Dendritic cell treated with granulocyte-macrophage colony-stimulating factor and Interleukin-4, amounts not matched to agents 40 ng/mL and 50 ng/mL, for 4 days (primary cell): ENCODE measurements around the gene TXLNB.
A peak's percentile ranks its signal among the peaks of the same experiment; 100 is the strongest.
"Not testable (repeated sequence)": the region's sequence is repeated elsewhere in the genome, so short reads cannot be mapped to it uniquely, and the experiment has no call there.

Experiments used
- H3K27ac Mint-ChIP-seq: one replicate; pipeline ENCODE4 v1.8.0; 2022; ENCODE audit warnings: mild to moderate bottlenecking, mixed read lengths
- H3K27me3 Mint-ChIP-seq: one replicate; pipeline ENCODE4 v1.8.0; 2022; ENCODE audit warnings: mild to moderate bottlenecking, mixed read lengths
- H3K36me3 Mint-ChIP-seq: one replicate; pipeline ENCODE4 v1.8.0; 2022; ENCODE audit warnings: low read depth, mixed read lengths
- H3K4me1 Mint-ChIP-seq: one replicate; pipeline ENCODE4 v1.8.0; 2022; ENCODE audit warnings: low read depth, mixed read lengths
- H3K4me3 Mint-ChIP-seq: one replicate; pipeline ENCODE4 v1.8.0; 2022; ENCODE audit warnings: mild to moderate bottlenecking, moderate library complexity, mixed read lengths
- H3K9me3 Mint-ChIP-seq: one replicate; pipeline ENCODE4 v1.8.0; 2022; ENCODE audit warnings: mixed read lengths
- intact Hi-C: fragments of 100-400 bp; cut with micrococcal nuclease; formaldehyde crosslinking; loops from one replicate; pipeline ENCODE4 v1.15.0; 2022

Gene TXLNB

GRCh38 chr6:139297921-139298320 is 6.1 kb upstream of the TXLNB start:
- intact Hi-C loops: loop anchor here (5.0 kb wide), 1 partner anchor 64 kb away; no protein-coding TSS in a partner anchor
- H3K36me3 Mint-ChIP-seq: no peaks in the 10 kb centered on the region
- no peaks in the 10 kb centered on the region for H3K27me3 Mint-ChIP-seq
- H3K27ac Mint-ChIP-seq: no peak overlapping the region
- no peaks in the 10 kb centered on the region for H3K9me3 Mint-ChIP-seq
- H3K4me3 Mint-ChIP-seq: no peak overlapping the region
- peaks cover 41% of the 10 kb centered on the region for H3K4me1 Mint-ChIP-seq

GRCh38 chr6:139296927-139297326 is 5.1 kb upstream of the TXLNB start:
- Mint-ChIP-seq H3K9me3 (no peaks in the 10 kb centered on the region), H3K27ac (peak overlapping the region; percentile 83), H3K4me3 (no peak overlapping the region), H3K27me3 (no peaks in the 10 kb centered on the region), H3K4me1 (peaks cover 51% of the 10 kb centered on the region), H3K36me3 (no peaks in the 10 kb centered on the region)
- intact Hi-C loops: loop anchor here (5.0 kb wide), 1 partner anchor 65 kb away; no protein-coding TSS in a partner anchor

- Mint-ChIP-seq H3K36me3 (no peaks in the 10 kb centered on the region), H3K4me3 (no peak overlapping the region), H3K27ac (peak overlapping the region; percentile 83), H3K27me3 (no peaks in the 10 kb centered on the region), H3K9me3 (no peaks in the 10 kb centered on the region), H3K4me1 (peaks cover 56% of the 10 kb centered on the region)
- intact Hi-C loops: loop anchor here (5.0 kb wide), 1 partner anchor 66 kb away; no protein-coding TSS in a partner anchor
These were observed 4.1 kb upstream of the TXLNB start for GRCh38 chr6:139295901-139296300.

DNA sequence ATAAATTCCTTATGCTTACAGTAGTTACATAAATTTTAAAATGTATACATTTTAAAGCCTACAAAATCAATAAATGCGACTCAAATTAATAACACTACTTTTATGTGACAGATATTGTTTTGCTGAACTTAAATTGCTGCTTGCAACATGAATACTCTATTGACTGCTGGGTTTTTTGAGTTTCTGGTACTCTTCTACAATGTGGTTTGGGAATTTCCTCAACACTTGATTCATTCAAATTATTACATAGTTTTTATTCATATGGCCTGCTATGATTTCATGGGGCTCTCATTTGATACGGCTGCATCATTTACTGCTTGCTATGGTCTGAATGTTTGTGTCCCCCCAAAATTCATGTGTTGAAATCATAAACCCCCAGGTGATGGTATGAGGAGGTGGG is 2.3 kb upstream of the TXLNB start:
- intact Hi-C loops: loop anchor here (5.0 kb wide), 2 partner anchors 33 to 162 kb away; no protein-coding TSS in a partner anchor
- Mint-ChIP-seq H3K27ac (peak overlapping the region; percentile 48), H3K4me1 (peaks cover 63% of the 10 kb centered on the region), H3K9me3 (no peaks in the 10 kb centered on the region), H3K4me3 (no peak overlapping the region), H3K27me3 (no peaks in the 10 kb centered on the region), H3K36me3 (no peaks in the 10 kb centered on the region)

DNA sequence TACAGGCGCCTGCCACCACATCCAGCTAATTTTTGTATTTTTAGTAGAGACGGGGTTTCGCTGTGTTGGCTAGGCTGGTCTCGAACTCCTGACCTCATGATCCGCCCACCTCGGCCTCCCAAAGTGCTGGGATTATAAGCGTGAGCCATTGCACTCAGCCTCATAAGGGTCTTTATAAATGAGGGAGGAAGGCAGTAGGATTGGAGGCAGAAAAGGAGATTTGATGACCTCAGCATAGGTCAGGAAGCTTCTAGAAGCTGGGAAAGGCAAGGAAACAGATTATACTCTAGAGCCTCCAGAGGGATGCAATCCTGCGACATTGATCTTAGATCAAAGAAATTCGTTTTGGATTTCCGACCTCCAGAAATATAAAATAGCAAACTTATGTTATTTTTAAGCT is 1.4 kb upstream of the TXLNB start:
- Mint-ChIP-seq H3K4me1 (peaks cover 54% of the 10 kb centered on the region), H3K27ac (peak overlapping the region; percentile 94)
- not testable (repeated sequence) for H3K4me3 Mint-ChIP-seq, H3K9me3 Mint-ChIP-seq, H3K27me3 Mint-ChIP-seq, H3K36me3 Mint-ChIP-seq
- intact Hi-C loops: loop anchor here (5.0 kb wide), 2 partner anchors 34 to 161 kb away; no protein-coding TSS in a partner anchor

GRCh38 chr6:139290787-139291311 is 949 bp downstream of the TXLNB start:
- Mint-ChIP-seq H3K9me3 (no peaks in the 10 kb centered on the region), H3K4me1 (peaks cover 39% of the 10 kb centered on the region), H3K36me3 (no peaks in the 10 kb centered on the region), H3K27ac (peak overlapping the region; percentile 94), H3K27me3 (no peaks in the 10 kb centered on the region), H3K4me3 (peak overlapping the region; percentile 26)
- intact Hi-C loops: loop anchor here (2.0 to 5.0 kb wide), 3 partner anchors 18 to 159 kb away; no protein-coding TSS in a partner anchor

GRCh38 chr6:139289233-139289632 is 2.6 kb downstream of the TXLNB start:
- H3K36me3 Mint-ChIP-seq: no peaks in the 10 kb centered on the region
- intact Hi-C loops: no loop called here
- peaks cover 29% of the 10 kb centered on the region for H3K4me1 Mint-ChIP-seq
- H3K27ac Mint-ChIP-seq: no peak overlapping the region
- no peaks in the 10 kb centered on the region for H3K9me3 Mint-ChIP-seq
- H3K4me3 Mint-ChIP-seq: no peak overlapping the region
- H3K27me3 Mint-ChIP-seq: no peaks in the 10 kb centered on the region

GRCh38 chr6:139288496-139289040 is 3.2 kb downstream of the TXLNB start:
- no peaks in the 10 kb centered on the region for H3K9me3 Mint-ChIP-seq
- H3K27ac Mint-ChIP-seq: no peak overlapping the region
- H3K27me3 Mint-ChIP-seq: no peaks in the 10 kb centered on the region
- no peaks in the 10 kb centered on the region for H3K36me3 Mint-ChIP-seq
- intact Hi-C loops: no loop called here
- H3K4me3 Mint-ChIP-seq: no peak overlapping the region
- H3K4me1 Mint-ChIP-seq: peaks cover 26% of the 10 kb centered on the region

- Mint-ChIP-seq H3K27me3 (no peaks in the 10 kb centered on the region), H3K9me3 (no peaks in the 10 kb centered on the region), H3K27ac (no peak overlapping the region), H3K4me3 (no peak overlapping the region), H3K36me3 (no peaks in the 10 kb centered on the region), H3K4me1 (peaks cover 21% of the 10 kb centered on the region)
- intact Hi-C loops: no loop called here
These were observed 3.9 kb downstream of the TXLNB start for GRCh38 chr6:139287868-139288267.

DNA sequence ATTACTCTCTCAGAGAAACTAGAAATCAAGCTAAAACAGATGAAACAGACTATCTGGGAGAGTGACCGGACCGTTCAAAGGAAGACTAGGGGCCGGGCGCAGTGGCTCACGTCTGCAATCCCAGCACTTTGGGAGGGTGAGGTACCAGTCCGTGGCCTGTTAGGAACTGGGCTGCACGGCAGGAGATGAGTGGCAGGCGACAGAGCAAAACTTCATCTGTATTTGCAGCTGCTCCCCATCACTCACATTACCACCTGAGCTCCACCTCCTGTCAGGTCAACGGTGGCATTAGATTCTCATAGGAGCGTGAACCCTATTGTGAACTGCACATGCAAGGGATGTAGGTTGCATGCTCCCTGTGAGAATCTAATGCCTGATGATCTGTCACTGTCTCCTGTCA is 5.4 kb downstream of the TXLNB start:
- H3K27ac Mint-ChIP-seq, intact Hi-C loops, H3K4me1 Mint-ChIP-seq, H3K4me3 Mint-ChIP-seq, H3K9me3 Mint-ChIP-seq, H3K36me3 Mint-ChIP-seq, H3K27me3 Mint-ChIP-seq: not testable (repeated sequence)

GRCh38 chr6:139285590-139285989 is 6.2 kb downstream of the TXLNB start:
- Mint-ChIP-seq H3K4me3 (no peak overlapping the region), H3K36me3 (no peaks in the 10 kb centered on the region), H3K27me3 (no peaks in the 10 kb centered on the region), H3K4me1 (peaks cover 6% of the 10 kb centered on the region), H3K27ac (no peak overlapping the region), H3K9me3 (no peaks in the 10 kb centered on the region)
- intact Hi-C loops: no loop called here

- Mint-ChIP-seq H3K27ac (no peak overlapping the region), H3K9me3 (no peaks in the 10 kb centered on the region), H3K27me3 (no peaks in the 10 kb centered on the region), H3K36me3 (no peaks in the 10 kb centered on the region), H3K4me3 (no peak overlapping the region), H3K4me1 (peaks cover 2% of the 10 kb centered on the region)
- intact Hi-C loops: no loop called here
These were observed 7.0 kb downstream of the TXLNB start for GRCh38 chr6:139284789-139285188.

DNA sequence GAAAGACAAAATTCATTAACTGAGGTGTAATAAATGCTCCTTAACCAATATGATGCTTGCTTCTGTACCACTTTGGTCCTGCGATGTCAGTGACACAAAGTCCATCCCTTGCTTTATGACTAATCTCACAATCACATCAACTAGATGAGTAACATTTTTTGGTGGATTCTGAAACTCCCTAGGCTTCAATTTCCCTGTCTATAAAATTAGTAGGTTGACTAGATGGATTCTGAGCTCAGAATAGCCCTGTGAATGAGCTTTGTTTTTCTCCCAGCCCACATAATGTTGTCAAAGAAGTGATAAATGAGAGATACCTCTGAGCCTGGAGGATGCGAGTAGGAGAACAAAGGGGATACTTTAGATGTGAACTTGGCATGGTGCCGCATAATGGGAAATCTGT is 9.1 kb downstream of the TXLNB start:
- intact Hi-C loops: no loop called here

GRCh38 chr6:139278190-139278589 is 13.6 kb downstream of the TXLNB start:
- Mint-ChIP-seq H3K9me3 (peaks cover 7% of the 10 kb centered on the region), H3K4me3 (no peak overlapping the region), H3K4me1 (no peaks in the 10 kb centered on the region), H3K27ac (no peak overlapping the region), H3K27me3 (no peaks in the 10 kb centered on the region), H3K36me3 (no peaks in the 10 kb centered on the region)
- intact Hi-C loops: no loop called here

More for the DNA sequence above, 9.1 kb downstream of the TXLNB start:
- H3K4me1 Mint-ChIP-seq: no peaks in the 10 kb centered on the region
- no peaks in the 10 kb centered on the region for H3K27me3 Mint-ChIP-seq
- H3K4me3 Mint-ChIP-seq: no peak overlapping the region
- H3K36me3 Mint-ChIP-seq: no peaks in the 10 kb centered on the region
- H3K9me3 Mint-ChIP-seq: no peaks in the 10 kb centered on the region
- H3K27ac Mint-ChIP-seq: no peak overlapping the region

DNA sequence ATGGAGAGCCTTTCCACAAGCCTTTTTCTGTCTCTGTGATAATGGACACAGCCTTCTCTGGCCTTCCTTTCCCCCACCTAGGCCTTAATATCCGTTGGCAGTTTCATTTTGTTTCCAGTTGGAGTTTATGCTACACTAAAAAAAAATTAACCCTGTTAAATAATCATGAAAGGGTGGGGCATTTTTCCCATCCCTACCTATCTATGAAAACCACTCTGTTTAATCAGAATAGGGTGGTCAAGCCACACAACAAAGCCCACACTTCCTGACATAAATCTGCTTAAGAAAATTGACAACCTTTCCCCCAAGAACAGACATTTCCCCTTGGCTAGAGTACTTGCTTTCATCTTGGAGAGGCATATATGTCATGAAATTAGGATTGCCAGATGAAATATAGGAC is 14.2 kb downstream of the TXLNB start:
- Mint-ChIP-seq H3K4me3 (no peak overlapping the region), H3K4me1 (no peaks in the 10 kb centered on the region), H3K36me3 (no peaks in the 10 kb centered on the region), H3K27me3 (no peaks in the 10 kb centered on the region), H3K27ac (no peak overlapping the region), H3K9me3 (peaks cover 7% of the 10 kb centered on the region)
- intact Hi-C loops: no loop called here
